GM19438 (cell line): Measurements from ENCODE around the gene SLC25A25.

Source experiments
- ATAC-seq: cut with Tn5 transposase; IDR thresholded peaks from one replicate; pipeline ENCODE4 v1.9.1; 2021; ENCODE audit warnings: low read depth; ENCODE audit not compliant: unreplicated experiment

SLC25A25 gene

GRCh38 chr9:128094950-128095544 lies 27.0 kb downstream of the SLC25A25 start:
- ATAC-seq: no peak

- no peak for ATAC-seq
Observed at GRCh38 chr9:128096616-128097536, 28.8 kb downstream of the SLC25A25 start.

GRCh38 chr9:128097543-128098296 lies 29.7 kb downstream of the SLC25A25 start:
- ATAC-seq: no peak

- ATAC-seq: no peak
Observed at GRCh38 chr9:128098297-128099230, 30.5 kb downstream of the SLC25A25 start.

- no peak for ATAC-seq
Observed at GRCh38 chr9:128099231-128099931, 31.3 kb downstream of the SLC25A25 start.

- no peak for ATAC-seq
Observed at GRCh38 chr9:128099932-128100491, 32.0 kb downstream of the SLC25A25 start.

GRCh38 chr9:128100581-128100980 lies 32.5 kb downstream of the SLC25A25 start:
- ATAC-seq: no peak

- no peak for ATAC-seq
Observed at GRCh38 chr9:128101231-128101661, 33.2 kb downstream of the SLC25A25 start.

- ATAC-seq: no peak
Observed at GRCh38 chr9:128101690-128102089, 33.7 kb downstream of the SLC25A25 start.

- ATAC-seq: no peak
Observed at GRCh38 chr9:128102196-128102595, 34.2 kb downstream of the SLC25A25 start.

GRCh38 chr9:128102861-128103588 lies 35.0 kb downstream of the SLC25A25 start:
- ATAC-seq: no peak

- no peak for ATAC-seq
Observed at GRCh38 chr9:128103589-128103962, 35.5 kb downstream of the SLC25A25 start.

GRCh38 chr9:128104171-128104618 lies 36.2 kb downstream of the SLC25A25 start:
- ATAC-seq: no peak

GRCh38 chr9:128105538-128106175 lies 37.6 kb downstream of the SLC25A25 start:
- no peak for ATAC-seq

- ATAC-seq: no peak
Observed at GRCh38 chr9:128106181-128106939, 38.3 kb downstream of the SLC25A25 start.

- ATAC-seq: no peak
Observed at GRCh38 chr9:128106940-128107467, 39.0 kb downstream of the SLC25A25 start.
